Globus pallidus (tissue), 1 donor: ENCODE data around the gene MED26.

ENCODE experiments used
- DNase-seq: peaks from one replicate; pipeline ENCODE4 v3.0.0-alpha.2; 2015; ENCODE audit warnings: low spot score

MED26 gene

DNA sequence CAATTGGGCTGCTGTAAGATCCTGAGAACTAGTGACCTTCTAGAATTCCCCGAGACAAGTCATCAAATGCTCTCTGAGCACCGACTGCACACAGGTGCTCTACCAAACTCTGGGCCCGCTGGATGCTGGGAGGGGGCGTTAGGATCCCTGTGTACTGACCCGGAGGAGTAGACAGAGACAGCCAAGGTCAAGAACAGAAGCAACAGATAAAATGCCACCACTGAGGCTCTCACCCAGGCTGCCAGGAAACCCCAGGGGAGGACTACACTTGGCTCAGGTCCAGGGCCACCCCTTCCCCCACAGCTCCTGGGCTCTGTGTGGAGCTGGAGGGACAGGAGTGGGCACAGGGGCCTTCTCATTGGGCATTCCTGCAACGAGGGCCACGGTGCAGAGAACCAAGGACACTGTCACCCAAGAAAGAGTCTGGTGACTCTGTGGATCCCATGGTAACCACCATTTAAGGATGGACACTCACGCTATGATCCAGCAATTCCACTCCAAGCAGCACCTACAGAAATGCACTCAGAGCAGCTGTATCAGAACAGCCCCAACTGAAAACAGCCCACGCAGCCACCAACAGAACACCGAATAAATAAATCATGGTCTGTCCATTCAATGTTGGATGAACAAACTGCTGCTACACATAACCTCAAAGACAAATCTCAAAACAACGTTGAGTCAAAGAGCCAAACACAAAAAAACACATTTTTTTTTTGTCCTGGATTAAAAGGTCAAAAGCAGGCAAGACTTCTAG lies 39.0 kb downstream of the MED26 start:
- no peak for DNase-seq

GRCh38 chr19:16587833-16588823 lies 39.9 kb downstream of the MED26 start:
- DNase-seq = no peak

- DNase-seq = no peak
Measured at GRCh38 chr19:16586991-16587832, 40.8 kb downstream of the MED26 start.

GRCh38 chr19:16586477-16586871 lies 41.5 kb downstream of the MED26 start:
- DNase-seq = no peak

DNA sequence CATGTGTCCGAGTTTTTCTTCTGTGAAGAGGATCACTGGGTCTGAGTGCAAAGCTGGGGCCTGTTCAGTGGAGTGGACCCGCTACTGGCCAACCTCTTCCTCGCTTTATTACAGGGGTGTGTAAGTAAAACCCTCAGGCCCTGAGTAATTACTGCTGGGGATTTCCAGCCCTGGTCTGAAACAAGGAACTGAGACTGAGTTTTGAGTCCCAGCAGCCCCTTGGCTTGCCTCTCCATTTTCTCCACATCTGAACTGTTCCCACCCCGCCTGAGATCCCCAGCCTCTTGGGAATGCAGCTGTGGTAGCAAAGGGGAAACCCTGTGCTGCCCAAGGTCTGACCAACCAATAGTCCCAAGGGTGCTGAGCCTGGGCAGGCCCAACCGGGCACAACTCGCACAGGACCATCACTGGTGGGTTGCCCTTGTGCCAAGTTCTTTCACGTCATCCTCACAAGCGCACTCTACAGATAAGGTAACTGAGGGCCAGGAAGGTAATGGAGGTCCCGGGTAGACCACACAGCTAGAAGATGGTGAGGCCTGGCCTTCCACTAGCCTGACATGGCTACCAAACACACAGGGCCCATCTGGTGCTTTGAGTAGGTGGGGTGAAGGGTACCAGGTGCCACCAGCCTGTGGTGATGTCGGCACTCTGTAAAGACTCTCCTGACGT lies 42.1 kb downstream of the MED26 start:
- no peak for DNase-seq

- DNase-seq = no peak
Measured at GRCh38 chr19:16585094-16585801, 42.8 kb downstream of the MED26 start.

DNA sequence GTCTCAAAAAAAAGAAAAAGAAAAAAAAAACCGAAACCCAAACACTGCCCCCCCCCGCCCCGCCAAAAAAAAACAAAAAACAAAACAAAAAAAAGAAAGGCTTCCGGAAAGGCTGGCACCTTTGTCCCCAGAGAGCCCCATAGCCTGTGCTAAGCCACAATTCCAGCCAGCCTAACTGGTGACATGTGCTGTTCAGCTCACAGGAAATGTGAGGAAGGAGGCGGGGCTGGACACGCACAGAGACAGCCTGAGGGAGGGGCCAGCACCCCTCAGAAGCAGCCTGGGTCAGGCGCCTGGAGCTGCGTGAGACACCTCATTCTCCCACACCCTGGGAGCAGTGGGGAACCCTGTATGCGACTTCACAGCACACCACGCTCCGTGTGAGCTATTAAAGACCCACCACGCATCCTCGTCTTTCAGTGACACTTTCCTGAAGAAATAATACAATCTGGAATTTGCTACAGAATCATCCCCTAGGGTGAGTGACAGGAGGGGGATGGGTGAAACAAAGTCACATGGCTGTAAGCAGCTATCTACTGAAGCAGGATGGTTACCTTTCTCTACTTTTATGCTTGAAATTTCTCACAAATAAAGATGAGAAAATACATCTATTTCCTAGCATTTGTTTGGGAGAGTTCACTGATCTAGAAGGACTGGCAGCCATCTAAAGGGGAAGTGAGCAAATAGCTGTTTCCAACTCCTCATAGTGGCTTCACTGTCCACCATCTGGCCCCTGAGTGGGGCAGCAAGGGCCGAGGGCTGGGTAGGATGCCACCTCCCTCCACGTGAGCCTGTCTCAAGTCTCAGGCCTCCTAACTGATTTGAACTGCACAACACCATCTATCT lies 43.5 kb downstream of the MED26 start:
- peak; percentile 79 for DNase-seq

DNA sequence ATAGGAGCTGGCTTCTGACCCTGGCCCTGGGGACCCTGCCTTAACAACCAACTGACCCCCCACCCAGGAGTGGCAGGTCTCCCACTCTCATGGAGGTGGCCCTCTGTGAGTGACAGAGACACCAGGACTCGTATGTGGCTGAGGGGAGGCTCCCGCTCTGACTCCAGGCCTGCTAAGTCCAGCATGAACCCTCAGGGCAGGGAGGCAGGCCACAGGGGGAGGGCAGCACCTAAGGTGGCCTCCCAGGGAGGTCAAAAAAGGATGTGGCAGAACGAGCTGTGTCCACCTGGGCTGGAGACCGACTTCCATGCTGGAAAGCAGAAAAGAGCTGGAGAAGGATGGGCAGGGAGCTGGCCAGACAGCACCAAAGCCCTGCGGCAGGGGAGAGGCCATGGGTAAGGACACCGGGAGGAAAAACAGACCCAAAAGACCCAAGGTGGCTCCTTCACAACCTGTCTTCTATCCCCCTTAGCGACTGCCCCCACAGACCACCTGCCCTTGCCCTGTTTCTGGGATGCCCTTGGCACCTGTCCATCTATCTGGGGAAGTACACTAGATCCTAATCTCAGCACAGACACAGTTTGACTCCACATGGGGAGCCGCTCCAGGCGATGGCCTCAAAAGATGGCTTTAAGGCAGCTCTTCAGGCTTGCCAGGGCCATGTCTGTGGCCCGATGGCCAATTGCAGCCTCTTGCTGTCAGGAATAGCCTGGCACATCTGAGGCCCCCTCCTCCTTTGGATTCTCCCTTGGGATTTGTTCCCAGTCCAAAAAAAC lies 45.3 kb downstream of the MED26 start:
- DNase-seq = no peak

GRCh38 chr19:16581971-16582343 lies 46.0 kb downstream of the MED26 start:
- no peak for DNase-seq

GRCh38 chr19:16581145-16581970 lies 46.6 kb downstream of the MED26 start:
- DNase-seq = no peak

- DNase-seq = no peak
Measured at GRCh38 chr19:16579381-16579780, 48.6 kb downstream of the MED26 start.

GRCh38 chr19:16577531-16577985 lies 50.4 kb downstream of the MED26 start:
- DNase-seq = no peak

DNA sequence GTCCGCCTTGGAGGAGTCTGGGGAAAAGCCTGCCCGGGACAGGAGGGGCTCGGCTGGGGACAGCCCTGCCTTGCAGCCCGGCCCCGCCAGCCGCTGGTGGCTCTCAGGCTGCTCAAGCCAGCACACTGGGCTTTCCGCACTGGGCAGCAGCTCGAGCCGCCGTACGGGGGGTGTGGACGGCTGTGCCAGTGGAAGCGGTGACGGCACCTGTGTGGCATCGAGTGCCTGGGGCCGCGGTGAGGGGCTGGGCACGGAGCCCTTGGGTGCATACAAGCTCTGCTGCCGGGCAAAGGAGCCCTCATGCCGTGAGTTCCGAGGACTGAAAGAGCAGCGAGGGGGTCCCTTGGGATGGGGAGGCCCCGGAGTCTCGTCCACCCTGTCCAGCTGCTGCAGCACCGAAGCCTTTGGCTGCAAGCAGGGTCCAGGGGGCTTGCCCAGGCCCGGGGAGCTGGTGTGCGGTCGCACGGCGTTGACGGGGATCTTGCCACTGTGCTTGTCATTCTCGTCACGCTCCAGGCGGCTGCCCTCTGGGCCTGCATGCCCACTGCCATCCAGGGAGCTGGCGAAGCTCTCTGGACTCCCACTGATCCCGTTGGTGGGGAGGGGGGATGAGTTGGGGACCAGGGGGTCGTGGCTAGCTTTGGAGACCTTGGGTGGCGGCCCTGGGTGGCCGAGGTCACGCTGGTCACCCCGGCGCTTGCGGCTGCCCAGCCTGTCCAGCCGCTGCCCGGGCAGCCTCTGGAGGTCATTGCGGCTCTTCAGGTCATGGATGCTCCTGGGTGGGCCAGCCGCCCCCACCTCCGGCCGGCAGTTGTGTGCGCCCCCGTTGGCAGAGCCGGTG lies 51.1 kb downstream of the MED26 start:
- no peak for DNase-seq

- DNase-seq = no peak
Measured at GRCh38 chr19:16575861-16576689, 51.9 kb downstream of the MED26 start.

DNA sequence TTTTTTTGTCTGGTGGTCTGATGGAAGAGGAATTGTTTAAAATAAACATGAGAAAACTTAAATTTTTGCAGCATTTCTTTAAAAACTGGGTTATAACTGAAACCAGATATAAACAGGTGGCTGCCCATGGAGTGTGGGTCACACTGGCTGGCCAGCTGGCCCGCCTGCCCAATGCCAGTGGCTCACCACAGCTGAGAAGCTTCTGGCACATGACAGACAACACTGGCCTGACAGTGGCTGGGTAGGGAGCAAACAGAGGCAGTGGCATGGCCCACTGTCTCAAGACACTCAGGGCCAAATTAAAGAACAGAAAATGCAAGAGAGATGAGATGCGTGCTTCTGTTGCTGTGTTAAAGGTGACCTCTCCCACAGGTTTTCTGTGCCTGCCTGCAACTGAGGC lies 52.7 kb downstream of the MED26 start:
- no peak for DNase-seq

DNA sequence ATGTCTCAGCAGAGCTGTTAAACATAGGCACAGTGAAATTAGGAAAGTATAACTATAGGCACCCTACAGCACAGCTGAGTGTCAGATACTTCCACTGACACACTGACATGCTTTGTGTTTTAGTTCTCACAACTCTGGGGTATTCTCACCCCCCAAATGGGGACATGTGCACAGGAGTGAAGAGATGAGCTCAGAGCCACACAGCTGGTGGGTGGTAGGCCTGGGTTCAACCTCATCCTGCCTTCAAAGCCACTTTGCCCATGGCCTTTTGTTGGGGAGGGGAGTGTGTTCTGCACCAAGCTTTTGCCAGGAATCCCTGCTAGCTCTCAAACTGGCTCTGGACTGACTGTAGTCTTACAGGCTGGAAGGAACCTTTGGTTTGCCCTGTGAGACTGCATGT lies 54.1 kb downstream of the MED26 start:
- no peak for DNase-seq
